Measurements from ENCODE around the gene MOGAT2.
A peak's percentile ranks its signal among the peaks of the same experiment; 100 is the strongest.
"Not testable (repeated sequence)": the region's sequence is repeated elsewhere in the genome, so short reads cannot be mapped to it uniquely, and the experiment has no call there.

MOGAT2 gene

GRCh38 chr11:75717608-75718418 lies at the start of gene MOGAT2:
TSS of gene MOGAT2 (plus strand) at chr11:75717838. CDS start at chr11:75717889, 51 bp downstream.
- no peak for DNase-seq

- no peak for DNase-seq
Observed at GRCh38 chr11:75668451-75669297, 49.0 kb upstream of the MOGAT2 start, which contains the start of gene MAP6. TSS of gene MAP6 (minus strand) at chr11:75669038. CDS start at chr11:75668369, 669 bp downstream.

GRCh38 chr11:75673977-75674582 lies 43.6 kb upstream of the MOGAT2 start:
- DNase-seq: no peak

GRCh38 chr11:75677275-75677674 lies 40.4 kb upstream of the MOGAT2 start:
- DNase-seq: no peak

GRCh38 chr11:75677909-75678308 lies 39.7 kb upstream of the MOGAT2 start:
- DNase-seq: no peak

DNA sequence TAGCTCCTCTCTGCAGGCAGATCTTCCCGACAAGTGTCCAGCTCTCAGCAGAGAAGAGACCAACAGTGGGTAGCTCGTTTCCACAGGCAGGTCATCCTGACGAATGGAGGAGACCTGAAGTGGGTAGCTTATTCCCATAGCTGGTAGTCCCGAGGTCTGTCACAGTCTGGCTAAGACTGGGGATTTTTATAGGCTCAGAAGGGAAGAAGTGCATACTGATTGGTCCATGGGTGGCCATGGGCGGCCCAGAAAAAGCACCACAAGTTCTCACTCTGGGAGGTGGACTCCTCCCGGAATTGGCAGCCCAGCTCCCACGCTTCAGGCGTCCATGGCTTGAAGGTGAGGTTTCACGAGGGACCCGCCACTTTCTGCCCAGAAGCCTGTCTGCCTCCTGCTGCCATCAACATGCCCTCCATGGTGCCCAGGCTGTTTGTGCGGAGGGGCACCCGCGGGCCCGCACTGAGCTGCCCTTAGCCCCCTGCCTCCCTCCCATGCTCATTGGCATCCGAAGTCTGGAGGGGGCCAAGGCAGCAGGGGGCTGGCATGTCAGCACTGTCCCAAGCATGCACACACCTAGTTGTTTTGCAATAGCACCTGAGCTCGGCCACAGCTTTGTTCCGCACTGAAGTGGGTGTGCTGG lies 38.9 kb upstream of the MOGAT2 start:
- no peak for DNase-seq

DNA sequence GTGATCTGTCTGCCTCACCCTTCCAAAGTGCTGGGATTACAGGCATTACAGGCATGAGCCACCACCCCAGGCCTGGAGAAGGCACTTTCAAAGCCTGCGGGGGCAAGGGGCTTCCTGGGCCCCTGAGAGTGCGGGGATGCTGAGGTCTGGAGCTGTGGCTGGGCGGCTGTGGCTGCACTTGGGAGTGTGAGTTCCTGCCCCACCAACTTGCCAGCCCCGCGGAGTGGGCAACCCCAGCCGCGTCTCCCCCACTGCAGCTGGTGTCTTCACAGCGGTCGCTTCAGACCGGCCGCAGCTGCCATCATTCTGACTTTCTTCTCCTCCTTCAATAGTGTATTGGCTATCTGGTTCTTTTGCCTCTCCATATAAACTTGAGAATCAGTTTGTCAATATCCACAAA lies 38.1 kb upstream of the MOGAT2 start:
- no peak for DNase-seq

DNA sequence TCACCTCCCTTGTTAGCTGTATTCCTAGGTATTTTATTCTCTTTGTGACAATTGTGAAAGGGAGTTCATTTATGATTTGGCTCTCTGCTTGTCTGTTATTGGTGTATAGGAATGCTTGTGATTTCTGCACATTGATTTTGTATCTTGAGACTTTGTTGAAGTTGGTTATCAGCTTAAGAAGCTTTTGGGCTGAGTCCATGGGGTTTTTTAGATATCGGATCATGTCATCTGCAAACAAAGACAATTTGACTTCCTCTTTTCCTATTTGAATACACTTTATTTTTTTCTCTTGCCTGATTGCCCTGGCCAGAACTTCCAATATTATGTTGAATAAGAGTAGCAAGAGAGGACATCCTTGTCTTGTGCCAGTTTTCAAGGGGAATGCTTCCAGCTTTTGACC lies 33.8 kb upstream of the MOGAT2 start:
- DNase-seq: not testable (repeated sequence)

- DNase-seq: no peak
Observed at GRCh38 chr11:75689863-75690609, 27.6 kb upstream of the MOGAT2 start.

GRCh38 chr11:75691804-75692203 lies 25.8 kb upstream of the MOGAT2 start:
- no peak for DNase-seq

GRCh38 chr11:75697906-75698581 lies 19.6 kb upstream of the MOGAT2 start:
- no peak for DNase-seq

- DNase-seq: no peak
Observed at GRCh38 chr11:75700940-75701339, 16.7 kb upstream of the MOGAT2 start.

DNA sequence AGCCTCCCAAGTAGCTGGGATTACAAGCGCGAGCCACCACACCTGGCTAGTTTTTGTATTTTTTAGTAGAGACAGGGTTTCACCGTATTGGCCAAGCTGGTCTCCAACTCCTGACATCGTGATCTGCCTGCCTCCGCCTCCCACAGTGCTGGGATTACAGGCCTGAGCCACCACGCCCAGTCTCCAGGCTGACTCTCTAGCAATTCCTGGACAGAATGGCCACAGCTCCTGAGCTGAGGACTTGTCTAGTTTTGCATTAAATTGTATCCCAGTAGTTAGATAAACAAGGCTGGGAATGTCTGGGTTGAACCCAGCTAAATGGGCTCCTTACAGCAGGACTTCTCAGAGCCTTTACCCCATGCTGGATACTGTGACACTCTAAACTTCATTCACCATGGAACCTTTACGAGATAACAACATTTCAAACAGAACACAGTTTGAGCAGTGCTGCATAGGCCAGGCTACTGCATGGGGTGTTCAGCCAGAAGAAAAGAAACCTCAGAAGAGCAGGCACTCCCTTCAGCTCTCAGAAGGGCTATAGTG lies 13.9 kb upstream of the MOGAT2 start:
- no peak for DNase-seq

- DNase-seq: no peak
Observed at GRCh38 chr11:75705541-75705940, 12.1 kb upstream of the MOGAT2 start.

DNA sequence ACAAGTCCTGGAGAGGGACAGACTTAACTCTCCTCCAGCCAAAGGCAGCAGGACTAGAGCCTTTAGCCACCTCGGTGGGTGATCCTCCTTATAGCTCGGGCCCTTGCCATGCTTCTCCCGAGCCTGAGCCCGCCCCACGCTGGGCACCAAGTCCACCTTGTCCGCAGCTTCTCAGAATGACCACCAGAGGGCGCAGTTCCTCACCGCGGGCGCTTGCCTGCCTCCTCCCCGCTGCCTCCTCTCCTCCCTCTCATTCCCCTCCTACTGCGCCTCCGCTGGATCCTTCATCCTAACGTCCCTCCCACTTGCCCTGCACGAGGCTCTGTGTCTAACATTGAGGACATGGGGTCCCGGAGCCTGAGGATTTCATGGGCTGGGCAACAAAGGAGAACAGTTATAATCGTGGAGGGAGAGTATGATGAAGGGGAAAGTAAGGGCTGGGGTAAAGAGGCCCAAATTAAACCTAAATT lies 11.3 kb upstream of the MOGAT2 start:
- DNase-seq: peak; percentile 85

DNA sequence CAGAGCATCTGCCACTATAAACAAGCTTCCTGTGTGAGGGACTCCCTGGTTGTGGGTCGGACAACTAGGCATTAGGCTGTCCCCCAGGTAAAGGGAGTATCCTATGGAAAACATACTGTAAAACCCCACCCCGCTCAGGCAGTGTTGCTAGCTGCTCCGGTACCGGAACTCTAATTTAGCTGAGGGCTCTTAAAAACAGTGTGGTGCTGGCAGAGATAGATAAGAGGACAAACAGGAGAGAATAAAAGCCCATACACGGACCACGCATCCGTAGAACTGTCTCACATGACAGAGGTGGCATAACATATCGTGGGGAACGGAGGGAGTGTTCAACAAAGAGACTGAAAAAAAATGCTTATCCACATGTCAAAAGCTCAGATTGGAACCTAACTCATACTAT lies 3.4 kb upstream of the MOGAT2 start:
- DNase-seq: no peak

DNA sequence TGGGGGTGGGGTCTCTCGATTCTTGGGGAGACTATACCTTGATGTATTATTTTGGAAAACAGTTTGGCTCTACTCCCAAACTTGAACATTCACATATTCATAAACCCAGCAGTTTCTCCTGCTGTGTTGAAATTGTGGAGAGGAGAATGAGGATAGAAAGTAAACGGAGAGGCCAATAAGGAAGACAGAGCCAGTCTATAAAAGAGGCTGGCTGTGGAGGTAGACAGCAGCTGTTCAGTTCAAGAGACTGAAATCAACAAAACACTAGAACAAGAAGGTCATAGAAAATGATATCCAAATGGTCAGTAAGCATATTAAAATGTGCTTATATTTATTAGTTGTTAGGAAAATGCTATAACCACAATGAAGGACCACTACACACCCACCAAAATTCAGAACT lies 1.9 kb upstream of the MOGAT2 start:
- no peak for DNase-seq

- DNase-seq: no peak
Observed at GRCh38 chr11:75716659-75717058, 979 bp upstream of the MOGAT2 start.

DNA sequence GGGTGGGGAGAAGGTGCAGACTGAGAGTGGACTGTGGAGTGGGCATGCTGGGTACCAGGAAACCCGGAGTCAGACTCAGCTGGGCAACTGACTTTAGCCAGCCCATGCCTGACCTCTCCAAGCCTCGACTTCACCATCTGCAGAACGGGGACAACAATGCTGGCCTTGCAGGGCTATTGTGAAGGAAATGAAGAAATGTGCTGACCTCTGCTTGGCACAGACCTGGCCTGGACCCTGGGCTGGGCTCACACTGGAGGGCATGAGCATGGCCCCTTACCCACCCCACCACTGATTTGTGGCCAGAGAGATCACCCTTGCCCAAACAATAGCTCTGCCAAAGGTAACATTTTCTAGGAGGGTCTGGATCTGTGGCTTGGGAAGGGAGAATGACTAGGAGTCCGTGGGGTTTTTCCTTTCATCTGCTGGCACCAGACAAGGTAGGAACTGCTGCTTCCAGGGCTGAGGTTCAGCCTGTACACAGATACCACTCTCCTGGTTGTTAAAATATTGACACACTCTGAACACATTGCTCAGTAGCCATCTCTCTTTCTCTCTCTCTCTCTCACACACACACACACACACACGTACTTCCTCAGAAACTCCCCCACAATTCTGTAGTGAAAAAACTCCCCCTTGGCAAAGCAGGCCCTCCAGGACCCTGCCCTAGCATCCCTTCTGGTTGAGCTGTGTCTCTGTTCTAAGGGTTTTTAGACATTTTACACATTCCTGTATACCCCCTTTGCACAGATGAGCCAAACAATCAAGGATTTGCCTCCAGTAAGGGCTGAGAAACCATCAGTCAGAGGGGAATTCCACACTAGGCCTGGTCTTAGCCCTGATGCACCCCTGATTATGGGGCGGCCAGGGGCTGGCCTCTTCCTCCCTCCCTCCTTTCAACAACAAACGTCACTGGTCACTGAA lies 1.0 kb downstream of the MOGAT2 start:
- no peak for DNase-seq

Measured in activated CD8-positive, alpha-beta memory T cell treated with anti-CD3 and anti-CD28 coated beads for 24 hours (primary cell).